Left lobe of liver (tissue), 1 donor: ENCODE data around the gene EFHC1. TPM values are rescaled to one million over a fixed set of nuclear protein-coding genes. Genes with fewer than 3 reads are reported as not detected.

Experiments used
- total RNA-seq: library from RNA; stranded (reverse); gene quantifications from one replicate; pipeline ENCODE4 v1.2.1, GENCODE V29; 2021
- donor health status: DM: no; HTN: yes; CAD: no.

EFHC1 gene
- total RNA-seq, 1 donor from 2014 or later, result 3.9 TPM

Other genes starting within 250 kb of the EFHC1 start
- not detected for gene IL17A, start 234.0 kb upstream of the EFHC1 start, total RNA-seq
- not detected for gene IL17F, start 175.8 kb upstream of the EFHC1 start, total RNA-seq
- 7.8 TPM for gene MCM3, start 135.6 kb upstream of the EFHC1 start, total RNA-seq
- 0.75 TPM for gene PAQR8, start 58.2 kb upstream of the EFHC1 start, total RNA-seq
- 17.3 TPM for gene TRAM2, start 156.7 kb downstream of the EFHC1 start, total RNA-seq